ENCODE data around the gene ABLIM2. TPM values are rescaled to one million over a fixed set of nuclear protein-coding genes. Genes with fewer than 3 reads are reported as not detected.

Gene ABLIM2
- total and polyA plus RNA-seq, 2 of the 4 experiments (the other 2 are of a cell fraction): under 0.01 to 0.10 TPM

DNA sequence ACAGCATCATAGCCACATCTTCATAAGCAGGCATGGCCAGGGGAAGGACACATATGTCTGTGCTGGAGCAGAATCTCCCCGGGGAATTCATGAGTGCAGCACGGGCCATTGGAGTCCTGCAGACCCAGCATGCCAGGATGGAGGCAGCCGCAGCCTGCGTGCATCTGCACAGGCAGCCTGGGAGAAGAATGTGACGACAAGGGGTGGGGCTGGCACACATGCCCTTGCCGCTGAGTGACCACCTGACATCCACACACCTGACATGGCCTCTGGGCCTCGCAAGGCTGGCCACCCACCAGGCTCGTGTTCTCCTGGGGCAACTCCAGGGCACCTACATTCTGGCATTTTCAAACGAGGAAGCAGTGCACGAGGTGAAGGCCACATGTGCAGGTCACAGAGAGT lies 152.8 kb downstream of the ABLIM2 start:
- ChIA-PET POLR2A (ENCODE audit: unreplicated experiment) (no interaction called here), CTCF (no interaction called here)
- no peak overlapping the region for H4K5ac ChIP-seq (ENCODE audit: low read depth, low read length)
- H2BK120ac ChIP-seq (ENCODE audit: low read depth, low read length): no peak overlapping the region
- in situ Hi-C loops (cut with MboI; ENCODE audit: low sequenced_read_pairs): no loop called here
- H2BK5ac ChIP-seq (ENCODE audit: low read depth, low read length, poor library complexity, severe bottlenecking): no peak overlapping the region
- no peaks in the 10 kb centered on the region for H3K9me3 ChIP-seq (ENCODE audit: control insufficient read depth, insufficient read depth, low read length)
- 60% methylated on average over 1 of the region's 10 CpGs; no CpG with 5 or more reads in 1 of the 2 experiments for WGBS, 2 experiments (ENCODE audit: extremely low coverage in 2 of 2, insufficient read length in 1 of 2)
- no peak overlapping the region for H4K91ac ChIP-seq (ENCODE audit: insufficient read depth, low read depth, low read length)
- no peaks in the 10 kb centered on the region for H3K4me1 ChIP-seq (ENCODE audit: control insufficient read depth, insufficient read depth, low read length)
- no peak overlapping the region for H3K4ac ChIP-seq (ENCODE audit: low read depth, low read length)
- H3K9me1 ChIP-seq (ENCODE audit: insufficient read depth, low read length): no peaks in the 10 kb centered on the region
- TF ChIP-seq RFX5 (IDR thresholded peaks at IDR 0.05; ENCODE audit: low read depth, low read length): no peak
- no peak for TF ChIP-seq BHLHE40 (IDR thresholded peaks at IDR 0.05; ENCODE audit: low read depth, low read length)
- TF ChIP-seq, protein P1, sequence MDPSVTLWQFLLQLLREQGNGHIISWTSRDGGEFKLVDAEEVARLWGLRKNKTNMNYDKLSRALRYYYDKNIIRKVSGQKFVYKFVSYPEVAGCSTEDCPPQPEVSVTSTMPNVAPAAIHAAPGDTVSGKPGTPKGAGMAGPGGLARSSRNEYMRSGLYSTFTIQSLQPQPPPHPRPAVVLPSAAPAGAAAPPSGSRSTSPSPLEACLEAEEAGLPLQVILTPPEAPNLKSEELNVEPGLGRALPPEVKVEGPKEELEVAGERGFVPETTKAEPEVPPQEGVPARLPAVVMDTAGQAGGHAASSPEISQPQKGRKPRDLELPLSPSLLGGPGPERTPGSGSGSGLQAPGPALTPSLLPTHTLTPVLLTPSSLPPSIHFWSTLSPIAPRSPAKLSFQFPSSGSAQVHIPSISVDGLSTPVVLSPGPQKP (IDR thresholded peaks at IDR 0.05; ENCODE audit: borderline replicate concordance, low read depth, low read length): no peak
- no peak for TF ChIP-seq MXI1 (IDR thresholded peaks at IDR 0.05; ENCODE audit: borderline replicate concordance, low read depth, low read length)
- no peak for TF ChIP-seq CHD1 (IDR thresholded peaks at IDR 0.05; ENCODE audit: low read depth, low read length)
- TF ChIP-seq RCOR1 (IDR thresholded peaks at IDR 0.05; ENCODE audit: insufficient replicate concordance, low read length): no peak
- no peak for TF ChIP-seq POLR2A (IDR thresholded peaks at IDR 0.05; ENCODE audit: low read depth, low read length)
- no peak for TF ChIP-seq MAZ (IDR thresholded peaks at IDR 0.05; ENCODE audit: borderline replicate concordance, low read depth, low read length)
- TF ChIP-seq, protein P2, sequence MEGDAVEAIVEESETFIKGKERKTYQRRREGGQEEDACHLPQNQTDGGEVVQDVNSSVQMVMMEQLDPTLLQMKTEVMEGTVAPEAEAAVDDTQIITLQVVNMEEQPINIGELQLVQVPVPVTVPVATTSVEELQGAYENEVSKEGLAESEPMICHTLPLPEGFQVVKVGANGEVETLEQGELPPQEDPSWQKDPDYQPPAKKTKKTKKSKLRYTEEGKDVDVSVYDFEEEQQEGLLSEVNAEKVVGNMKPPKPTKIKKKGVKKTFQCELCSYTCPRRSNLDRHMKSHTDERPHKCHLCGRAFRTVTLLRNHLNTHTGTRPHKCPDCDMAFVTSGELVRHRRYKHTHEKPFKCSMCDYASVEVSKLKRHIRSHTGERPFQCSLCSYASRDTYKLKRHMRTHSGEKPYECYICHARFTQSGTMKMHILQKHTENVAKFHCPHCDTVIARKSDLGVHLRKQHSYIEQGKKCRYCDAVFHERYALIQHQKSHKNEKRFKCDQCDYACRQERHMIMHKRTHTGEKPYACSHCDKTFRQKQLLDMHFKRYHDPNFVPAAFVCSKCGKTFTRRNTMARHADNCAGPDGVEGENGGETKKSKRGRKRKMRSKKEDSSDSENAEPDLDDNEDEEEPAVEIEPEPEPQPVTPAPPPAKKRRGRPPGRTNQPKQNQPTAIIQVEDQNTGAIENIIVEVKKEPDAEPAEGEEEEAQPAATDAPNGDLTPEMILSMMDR (conservative IDR thresholded peaks at IDR 0.05; ENCODE audit: low read depth, low read length): no peak
- no peak for TF ChIP-seq SMC3 (IDR thresholded peaks at IDR 0.05; ENCODE audit: low read depth, low read length)
- no peak for TF ChIP-seq MAFK (IDR thresholded peaks at IDR 0.05; ENCODE audit: low read depth, low read length)
- TF ChIP-seq FOS (IDR thresholded peaks at IDR 0.05; ENCODE audit: low read depth, low read length): no peak
- TF ChIP-seq CEBPB (IDR thresholded peaks at IDR 0.05; ENCODE audit: low read depth, low read length): no peak
- TF ChIP-seq RAD21 (IDR thresholded peaks at IDR 0.05; ENCODE audit: low read length): no peak
- no peak for TF ChIP-seq NFE2L2 (IDR thresholded peaks at IDR 0.05; ENCODE audit: low read depth, low read length)
- TF ChIP-seq, protein P3, sequence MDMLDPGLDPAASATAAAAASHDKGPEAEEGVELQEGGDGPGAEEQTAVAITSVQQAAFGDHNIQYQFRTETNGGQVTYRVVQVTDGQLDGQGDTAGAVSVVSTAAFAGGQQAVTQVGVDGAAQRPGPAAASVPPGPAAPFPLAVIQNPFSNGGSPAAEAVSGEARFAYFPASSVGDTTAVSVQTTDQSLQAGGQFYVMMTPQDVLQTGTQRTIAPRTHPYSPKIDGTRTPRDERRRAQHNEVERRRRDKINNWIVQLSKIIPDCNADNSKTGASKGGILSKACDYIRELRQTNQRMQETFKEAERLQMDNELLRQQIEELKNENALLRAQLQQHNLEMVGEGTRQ (IDR thresholded peaks at IDR 0.05; ENCODE audit: low read depth, low read length): no peak
- H3K27ac ChIP-seq (ENCODE audit: insufficient read depth, low read length): no peak overlapping the region
- no TSS peak for BruUV-seq (replicated peaks)
- H2AK5ac ChIP-seq (ENCODE audit: low read depth, low read length): no peak overlapping the region
- intact Hi-C loops (cut with micrococcal nuclease): no loop called here
- DNase-seq (no peak), ATAC-seq (ENCODE audit: low read depth) (no peak)
- no peaks in the 10 kb centered on the region for H3K36me3 ChIP-seq (ENCODE audit: control insufficient read depth, insufficient read depth, low read length)
- no peak overlapping the region for H3K23ac ChIP-seq (ENCODE audit: low read depth, low read length)
- peak overlapping the region; percentile 5 for H2AFZ ChIP-seq (replicated peaks; ENCODE audit: low read length, poor library complexity)
- no peaks in the 10 kb centered on the region; the same call in 1 of the 2 replicates for H4K20me1 ChIP-seq (ENCODE audit: insufficient read depth, low read length)
- no peak overlapping the region for H4K8ac ChIP-seq (ENCODE audit: low read depth in 2 of 2, low read length in 2 of 2)
- no peaks in the 10 kb centered on the region for H3K79me1 ChIP-seq (ENCODE audit: low read depth in 1 of 2, low read length in 2 of 2)
- no peak overlapping the region for H3K9ac ChIP-seq (ENCODE audit: low read depth, low read length)
- H3K56ac ChIP-seq (ENCODE audit: extremely low read depth, insufficient read depth, low read length): no peak overlapping the region
- H3K4me3 ChIP-seq (ENCODE audit: insufficient read depth, low read depth, low read length): no peak overlapping the region
- H2BK20ac ChIP-seq (ENCODE audit: low read depth, low read length): no peak overlapping the region
- H3K14ac ChIP-seq (replicated peaks; ENCODE audit: low read depth, low read length): no peak overlapping the region
- dilution Hi-C loops (cut with HindIII; ENCODE audit: low sequenced_read_pairs, unreplicated experiment): no loop called here
- no peak overlapping the region for H3K4me2 ChIP-seq (ENCODE audit: low read depth, low read length)
- H2BK15ac ChIP-seq (ENCODE audit: low read depth, low read length): no peak overlapping the region
- peaks cover 85% of the 10 kb centered on the region for H3K27me3 ChIP-seq (ENCODE audit: control insufficient read depth, insufficient read depth, low read length)
- no peak overlapping the region for H3K18ac ChIP-seq (ENCODE audit: low read depth, low read length)
- no peak overlapping the region for H2AK9ac ChIP-seq (replicated peaks; ENCODE audit: low read depth, low read length, poor library complexity)
